Peyer's patch (tissue), 4 donors: ENCODE data around the gene RNF214. TPM values are rescaled to one million over a fixed set of nuclear protein-coding genes. Genes with fewer than 3 reads are reported as not detected.

ENCODE experiments used
- DNase-seq, 3 donors: peaks; one replicate each; pipeline ENCODE4 v3.0.0-alpha.2; 2017 to 2019
- H3K27ac ChIP-seq, 4 donors: fragments of 200-600 bp; sonication (generic); one replicate each; pipeline ENCODE4 v1.5.1; 2016 to 2019
- H3K27me3 ChIP-seq, 2 donors: fragments of 200-600 bp; sonication (generic); one replicate each; pipeline ENCODE4 v1.5.1; 2019
- H3K36me3 ChIP-seq, 3 donors: fragments of 200-600 bp; sonication (generic); one replicate each; pipeline ENCODE4 v1.5.1; 2016 to 2019
- H3K4me1 ChIP-seq, 4 donors: fragments of 200-600 bp; sonication (generic); one replicate each; pipeline ENCODE4 v1.5.1; 2016 to 2019
- H3K4me3 ChIP-seq, 4 donors: fragments of 200-600 bp; sonication (generic); 1 replicate in 3 of 4; 2 replicates in 1 of 4; pipeline ENCODE4 v1.5.1; 2016 to 2019; ENCODE audit warnings: mild to moderate bottlenecking in 1 of 4
- H3K9me3 ChIP-seq, 4 donors: fragments of 200-600 bp; sonication (generic); one replicate each; pipeline ENCODE4 v1.5.1; 2016 to 2019; ENCODE audit warnings: mild to moderate bottlenecking in 1 of 4
- POLR2A ChIP-seq, 2 donors: fragments of 450-650 bp; IDR thresholded peaks; one replicate each; pipeline ENCODE4 v1.5.1; 2017; ENCODE audit warnings: antibody characterized with exemption in 2 of 2, mild to moderate bottlenecking in 2 of 2, moderate library complexity in 2 of 2
- total RNA-seq, 4 donors: library from RNA; depleted of rRNA; stranded (reverse); fragments of >200 nt; gene quantifications; one replicate each; pipeline ENCODE4 v1.1.0, GENCODE V29; 2016
- TF ChIP-seq, protein P1 (sequence below), 6 experiments: fragments of 450-650 bp in 4 of 6; fragments of 200-600 bp in 2 of 6; sonication (generic) in 1 of 6; IDR thresholded peaks; one replicate each; pipeline ENCODE4 v1.5.1; 2017 to 2019; ENCODE audit warnings: antibody characterized with exemption in 6 of 6, mild to moderate bottlenecking in 3 of 6, moderate library complexity in 1 of 6

The RNF214 gene
- total RNA-seq, 4 donors from 2014 or later, result 10.2 to 32.2 (median 13.4) TPM

- Histone ChIP-seq H3K36me3 (no peaks in the 10 kb centered on the region), H3K4me1 (peaks cover 0 to 14% (median 0%) of the 10 kb centered on the region in 4 donors), H3K9me3 (no peaks in the 10 kb centered on the region), H3K27ac (no peak overlapping the region), H3K4me3 (no peak overlapping the region), H3K27me3 (no peaks in the 10 kb centered on the region)
- DNase-seq, result no peak
- TF ChIP-seq, protein P1, sequence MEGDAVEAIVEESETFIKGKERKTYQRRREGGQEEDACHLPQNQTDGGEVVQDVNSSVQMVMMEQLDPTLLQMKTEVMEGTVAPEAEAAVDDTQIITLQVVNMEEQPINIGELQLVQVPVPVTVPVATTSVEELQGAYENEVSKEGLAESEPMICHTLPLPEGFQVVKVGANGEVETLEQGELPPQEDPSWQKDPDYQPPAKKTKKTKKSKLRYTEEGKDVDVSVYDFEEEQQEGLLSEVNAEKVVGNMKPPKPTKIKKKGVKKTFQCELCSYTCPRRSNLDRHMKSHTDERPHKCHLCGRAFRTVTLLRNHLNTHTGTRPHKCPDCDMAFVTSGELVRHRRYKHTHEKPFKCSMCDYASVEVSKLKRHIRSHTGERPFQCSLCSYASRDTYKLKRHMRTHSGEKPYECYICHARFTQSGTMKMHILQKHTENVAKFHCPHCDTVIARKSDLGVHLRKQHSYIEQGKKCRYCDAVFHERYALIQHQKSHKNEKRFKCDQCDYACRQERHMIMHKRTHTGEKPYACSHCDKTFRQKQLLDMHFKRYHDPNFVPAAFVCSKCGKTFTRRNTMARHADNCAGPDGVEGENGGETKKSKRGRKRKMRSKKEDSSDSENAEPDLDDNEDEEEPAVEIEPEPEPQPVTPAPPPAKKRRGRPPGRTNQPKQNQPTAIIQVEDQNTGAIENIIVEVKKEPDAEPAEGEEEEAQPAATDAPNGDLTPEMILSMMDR (IDR thresholded peaks at IDR 0.05), result no peak
- TF ChIP-seq POLR2A (IDR thresholded peaks at IDR 0.05), result no peak
Observed at GRCh38 chr11:117303646-117304315, 71.3 kb downstream of the RNF214 start.

GRCh38 chr11:117305145-117305544 lies 72.7 kb downstream of the RNF214 start:
- Histone ChIP-seq H3K9me3 (no peaks in the 10 kb centered on the region), H3K4me1 (peaks cover 0 to 6% (median 0%) of the 10 kb centered on the region in 4 donors), H3K27ac (no peak overlapping the region), H3K4me3 (no peak overlapping the region), H3K27me3 (no peaks in the 10 kb centered on the region), H3K36me3 (no peaks in the 10 kb centered on the region)
- no peak for TF ChIP-seq POLR2A (IDR thresholded peaks at IDR 0.05)
- TF ChIP-seq, protein P1 (IDR thresholded peaks at IDR 0.05), result no peak
- DNase-seq, result no peak

DNA sequence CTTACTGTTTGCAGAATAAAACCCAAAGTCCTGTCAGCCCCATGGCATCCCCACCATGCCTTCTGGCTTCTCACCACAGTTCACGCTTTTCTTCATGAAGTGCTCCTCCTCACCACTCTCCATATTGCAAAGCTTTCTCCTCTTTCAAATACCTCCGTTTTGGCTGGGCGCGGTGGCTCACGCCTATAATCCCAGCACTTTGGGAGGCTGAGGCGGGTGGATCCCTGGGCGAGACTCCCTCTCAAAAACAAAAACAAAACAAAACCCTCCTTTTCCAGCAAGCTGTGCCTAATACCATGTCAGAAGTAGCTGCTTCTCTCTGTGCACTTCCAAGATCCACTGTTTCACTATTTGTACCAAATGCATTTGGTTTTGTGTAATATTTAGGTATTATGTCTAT lies 76.8 kb downstream of the RNF214 start:
- no peaks in the 10 kb centered on the region for H3K9me3 ChIP-seq
- no peaks in the 10 kb centered on the region for H3K36me3 ChIP-seq
- H3K4me3 ChIP-seq, result no peak overlapping the region
- no peak overlapping the region for H3K27ac ChIP-seq
- no peak for DNase-seq
- TF ChIP-seq, protein P1 (IDR thresholded peaks at IDR 0.05), result no peak
- TF ChIP-seq POLR2A (IDR thresholded peaks at IDR 0.05), result no peak
- H3K4me1 ChIP-seq, result peaks cover 0 to 1% (median 0%) of the 10 kb centered on the region in 4 donors
- H3K27me3 ChIP-seq, result no peaks in the 10 kb centered on the region

DNA sequence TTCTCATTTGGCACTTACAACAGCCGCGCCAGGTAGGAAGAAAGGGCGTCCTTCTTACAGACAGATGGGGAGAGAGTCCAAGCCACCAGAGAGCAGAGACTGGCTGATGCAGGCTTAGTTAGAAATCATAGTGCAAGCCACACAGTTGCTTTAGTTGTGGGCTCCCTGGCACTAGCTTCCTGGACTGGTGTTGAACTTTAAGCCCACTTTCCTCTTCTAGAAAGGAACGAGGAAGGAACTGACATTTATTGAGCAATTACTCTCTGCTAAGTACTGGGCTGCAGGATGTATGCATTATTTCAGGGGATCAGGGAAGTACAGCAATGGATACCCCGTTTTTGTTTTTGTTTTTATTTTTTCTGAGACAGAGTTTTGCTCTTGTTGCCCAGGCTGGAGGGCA lies 80.6 kb downstream of the RNF214 start:
- Histone ChIP-seq H3K4me3 (no peak overlapping the region), H3K9me3 (no peaks in the 10 kb centered on the region), H3K27ac (no peak overlapping the region), H3K36me3 (no peaks in the 10 kb centered on the region), H3K27me3 (no peaks in the 10 kb centered on the region), H3K4me1 (peaks cover 5 to 20% (median 12%) of the 10 kb centered on the region in 4 donors)
- no peak for DNase-seq
- no peak for TF ChIP-seq POLR2A (IDR thresholded peaks at IDR 0.05)
- TF ChIP-seq, protein P1 (IDR thresholded peaks at IDR 0.05), result no peak

DNA sequence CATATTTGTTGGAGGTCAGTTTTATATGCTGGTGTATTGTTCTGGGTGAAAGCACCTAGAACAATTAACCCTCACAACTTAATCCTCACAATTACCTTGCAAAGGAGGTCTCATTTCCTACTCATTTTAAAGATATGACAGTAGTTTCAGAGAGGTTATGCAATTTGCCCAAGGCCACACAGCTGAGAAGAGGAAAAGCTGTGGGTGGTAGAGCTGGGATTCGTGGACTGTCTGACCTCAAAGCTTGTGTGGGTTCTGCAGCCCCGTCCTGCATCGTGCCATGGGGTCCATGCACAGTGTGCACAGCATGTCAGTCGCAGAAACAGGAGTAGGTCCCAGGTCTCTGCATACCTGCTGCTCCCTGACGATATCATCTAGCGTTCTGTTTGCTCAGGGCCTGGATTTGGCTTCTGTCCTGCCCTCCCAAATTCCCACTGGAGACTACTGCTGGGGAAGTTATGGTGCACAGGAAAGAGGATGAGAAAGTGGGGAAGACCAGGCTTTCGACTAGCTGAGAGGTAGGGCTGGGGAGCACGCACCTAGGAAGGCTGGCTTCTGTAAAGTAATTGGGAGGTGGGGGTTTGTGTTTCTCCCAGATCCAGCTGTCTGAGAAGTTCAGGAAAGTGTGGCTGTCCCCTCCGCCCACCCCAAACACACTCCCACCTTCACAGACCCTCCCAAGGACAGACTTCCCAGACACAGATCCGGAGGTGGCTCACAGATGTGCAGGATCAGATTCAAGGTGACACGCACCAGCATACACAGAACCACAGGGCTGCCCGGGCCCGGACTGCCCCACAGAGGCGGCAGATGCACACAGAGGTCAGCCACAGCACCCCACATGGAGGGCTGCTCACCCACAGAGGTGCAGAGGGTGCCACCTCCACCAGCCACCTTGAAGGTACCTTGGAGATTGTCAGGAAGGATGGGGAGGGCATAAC lies 81.6 kb downstream of the RNF214 start:
- no peak overlapping the region for H3K4me3 ChIP-seq
- H3K27ac ChIP-seq, result no peak overlapping the region
- DNase-seq, result no peak
- H3K9me3 ChIP-seq, result no peaks in the 10 kb centered on the region
- H3K4me1 ChIP-seq, result peaks cover 5 to 20% (median 12%) of the 10 kb centered on the region in 4 donors
- H3K27me3 ChIP-seq, result no peaks in the 10 kb centered on the region
- TF ChIP-seq, protein P1 (IDR thresholded peaks at IDR 0.05), result no peak
- no peak for TF ChIP-seq POLR2A (IDR thresholded peaks at IDR 0.05)
- no peaks in the 10 kb centered on the region for H3K36me3 ChIP-seq
